K562 (cell line): ENCODE results near the gene LRFN4.

Source experiments
- CEBPB ChIP-seq: fragments of 450-650 bp; IDR thresholded peaks from 2 replicates; pipeline ENCODE4 v1.6.1; 2016; ENCODE audit warnings: missing genetic modification characterization, missing compliant biosample characterization
- HMG20B ChIP-seq: fragments of 250-450 bp; sonication (Bioruptor Pico); IDR thresholded peaks from 2 replicates; pipeline ENCODE4 v1.5.0; 2021; ENCODE audit warnings: mild to moderate bottlenecking
- RCOR1 ChIP-seq, 2 experiments: IDR thresholded peaks; 2 replicates each; pipeline ENCODE4 v1.6.1; 2012; ENCODE audit warnings: low read depth in 2 of 2, low read length in 2 of 2, borderline replicate concordance in 1 of 2, improper control_type of control experiment in 1 of 2
- STAG1 ChIP-seq: sonication (generic); formaldehyde crosslinking; IDR thresholded peaks from 2 replicates; pipeline ENCODE4 v1.5.0; 2020; ENCODE audit warnings: missing genetic modification reagents, borderline replicate concordance
- TARDBP ChIP-seq: fragments of 450-650 bp; IDR thresholded peaks from 2 replicates; pipeline ENCODE4 v1.6.1; 2016
- TCF7L2 ChIP-seq: fragments of 150-350 bp; IDR thresholded peaks from 2 replicates; pipeline ENCODE4 v1.6.1; 2016; ENCODE audit warnings: low read depth, mild to moderate bottlenecking, low read length, moderate library complexity
- ZNF124 ChIP-seq: sonication (generic); formaldehyde crosslinking; IDR thresholded peaks from 2 replicates; pipeline ENCODE4 v1.8.1; 2022; ENCODE audit warnings: missing genetic modification reagents
- TF ChIP-seq, protein P1 (sequence below), 2 experiments: fragments of 450-650 bp in 1 of 2; sonication (generic) in 1 of 2; formaldehyde crosslinking in 1 of 2; IDR thresholded peaks; 2 replicates each; pipeline versions ENCODE4 v1.7.1 to v1.9.0; 2016 to 2022; ENCODE audit warnings: inconsistent platforms in 1 of 2, mild to moderate bottlenecking in 1 of 2, missing genetic modification reagents in 1 of 2
- TF ChIP-seq, protein P2 (sequence below), 3 experiments: IDR thresholded peaks in 2 of 3; conservative IDR thresholded peaks in 1 of 3; 2 replicates each; pipeline ENCODE4 v1.5.1; 2011 to 2012; ENCODE audit warnings: low read length in 3 of 3, mild to moderate bottlenecking in 3 of 3, control low read depth in 2 of 3, improper control_type of control experiment in 1 of 3, inconsistent platforms in 1 of 3, low read depth in 1 of 3, mixed read lengths in 1 of 3, moderate library complexity in 1 of 3; ENCODE audit not compliant: insufficient read depth in 2 of 3

DNA sequence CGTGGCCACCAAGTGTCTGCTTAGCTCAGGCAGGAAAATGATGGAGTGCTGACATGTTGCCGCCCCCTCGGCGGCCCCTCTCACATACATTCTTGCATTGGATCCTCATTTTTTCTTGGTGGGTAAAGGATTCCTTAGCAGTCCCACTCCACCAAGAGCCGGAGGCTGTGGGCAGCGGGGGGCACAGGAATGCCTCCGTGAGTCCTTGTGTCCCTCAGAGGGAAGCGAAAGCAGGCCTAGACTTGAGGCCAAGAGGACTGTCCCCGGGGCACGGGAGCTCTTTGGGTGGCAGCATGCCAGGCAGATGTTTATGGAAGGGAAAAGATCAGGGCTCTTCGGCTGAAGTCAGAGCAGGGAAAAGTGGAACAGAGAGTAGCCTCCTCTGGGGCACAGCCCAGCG lies 21.6 kb downstream of the LRFN4 start:
- TF ChIP-seq, protein P1, sequence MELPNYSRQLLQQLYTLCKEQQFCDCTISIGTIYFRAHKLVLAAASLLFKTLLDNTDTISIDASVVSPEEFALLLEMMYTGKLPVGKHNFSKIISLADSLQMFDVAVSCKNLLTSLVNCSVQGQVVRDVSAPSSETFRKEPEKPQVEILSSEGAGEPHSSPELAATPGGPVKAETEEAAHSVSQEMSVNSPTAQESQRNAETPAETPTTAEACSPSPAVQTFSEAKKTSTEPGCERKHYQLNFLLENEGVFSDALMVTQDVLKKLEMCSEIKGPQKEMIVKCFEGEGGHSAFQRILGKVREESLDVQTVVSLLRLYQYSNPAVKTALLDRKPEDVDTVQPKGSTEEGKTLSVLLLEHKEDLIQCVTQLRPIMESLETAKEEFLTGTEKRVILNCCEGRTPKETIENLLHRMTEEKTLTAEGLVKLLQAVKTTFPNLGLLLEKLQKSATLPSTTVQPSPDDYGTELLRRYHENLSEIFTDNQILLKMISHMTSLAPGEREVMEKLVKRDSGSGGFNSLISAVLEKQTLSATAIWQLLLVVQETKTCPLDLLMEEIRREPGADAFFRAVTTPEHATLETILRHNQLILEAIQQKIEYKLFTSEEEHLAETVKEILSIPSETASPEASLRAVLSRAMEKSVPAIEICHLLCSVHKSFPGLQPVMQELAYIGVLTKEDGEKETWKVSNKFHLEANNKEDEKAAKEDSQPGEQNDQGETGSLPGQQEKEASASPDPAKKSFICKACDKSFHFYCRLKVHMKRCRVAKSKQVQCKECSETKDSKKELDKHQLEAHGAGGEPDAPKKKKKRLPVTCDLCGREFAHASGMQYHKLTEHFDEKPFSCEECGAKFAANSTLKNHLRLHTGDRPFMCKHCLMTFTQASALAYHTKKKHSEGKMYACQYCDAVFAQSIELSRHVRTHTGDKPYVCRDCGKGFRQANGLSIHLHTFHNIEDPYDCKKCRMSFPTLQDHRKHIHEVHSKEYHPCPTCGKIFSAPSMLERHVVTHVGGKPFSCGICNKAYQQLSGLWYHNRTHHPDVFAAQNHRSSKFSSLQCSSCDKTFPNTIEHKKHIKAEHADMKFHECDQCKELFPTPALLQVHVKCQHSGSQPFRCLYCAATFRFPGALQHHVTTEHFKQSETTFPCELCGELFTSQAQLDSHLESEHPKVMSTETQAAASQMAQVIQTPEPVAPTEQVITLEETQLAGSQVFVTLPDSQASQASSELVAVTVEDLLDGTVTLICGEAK (IDR thresholded peaks at IDR 0.05): no peak
- TF ChIP-seq, protein P1 (CRISPR knock-in tag; IDR thresholded peaks at IDR 0.05): no peak
- TF ChIP-seq TARDBP: no peak
- TF ChIP-seq TCF7L2: no peak
- TF ChIP-seq STAG1 (CRISPR knock-in tag): no peak
- no peak for TF ChIP-seq RCOR1 (IDR thresholded peaks at IDR 0.05; ENCODE audit: borderline replicate concordance in 1 of 2, low read depth in 2 of 2, low read length in 2 of 2)
- TF ChIP-seq CEBPB: no peak
- no peak for TF ChIP-seq HMG20B
- TF ChIP-seq, protein P2, sequence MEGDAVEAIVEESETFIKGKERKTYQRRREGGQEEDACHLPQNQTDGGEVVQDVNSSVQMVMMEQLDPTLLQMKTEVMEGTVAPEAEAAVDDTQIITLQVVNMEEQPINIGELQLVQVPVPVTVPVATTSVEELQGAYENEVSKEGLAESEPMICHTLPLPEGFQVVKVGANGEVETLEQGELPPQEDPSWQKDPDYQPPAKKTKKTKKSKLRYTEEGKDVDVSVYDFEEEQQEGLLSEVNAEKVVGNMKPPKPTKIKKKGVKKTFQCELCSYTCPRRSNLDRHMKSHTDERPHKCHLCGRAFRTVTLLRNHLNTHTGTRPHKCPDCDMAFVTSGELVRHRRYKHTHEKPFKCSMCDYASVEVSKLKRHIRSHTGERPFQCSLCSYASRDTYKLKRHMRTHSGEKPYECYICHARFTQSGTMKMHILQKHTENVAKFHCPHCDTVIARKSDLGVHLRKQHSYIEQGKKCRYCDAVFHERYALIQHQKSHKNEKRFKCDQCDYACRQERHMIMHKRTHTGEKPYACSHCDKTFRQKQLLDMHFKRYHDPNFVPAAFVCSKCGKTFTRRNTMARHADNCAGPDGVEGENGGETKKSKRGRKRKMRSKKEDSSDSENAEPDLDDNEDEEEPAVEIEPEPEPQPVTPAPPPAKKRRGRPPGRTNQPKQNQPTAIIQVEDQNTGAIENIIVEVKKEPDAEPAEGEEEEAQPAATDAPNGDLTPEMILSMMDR (IDR thresholded peaks at IDR 0.05 in 2 of 3, conservative IDR thresholded peaks at IDR 0.05 in 1 of 3; ENCODE audit: insufficient read depth in 2 of 3, low read depth in 1 of 3, low read length in 3 of 3): no peak
- TF ChIP-seq ZNF124: no peak
